ENCODE data around the gene TTC13.
"Not testable (repeated sequence)": the region's sequence is repeated elsewhere in the genome, so short reads cannot be mapped to it uniquely, and the experiment has no call there.

TTC13 gene

GRCh38 chr1:231000639-231001038 is 22.0 kb upstream of the TTC13 start:
- Histone ChIP-seq H3K4me1 (no peaks in the 10 kb centered on the region), H3K27me3 (no peaks in the 10 kb centered on the region), H4K20me1 (no peaks in the 10 kb centered on the region), H3K9me3 (replicated peaks in 1 of 11) (peaks cover 32 to 41% (median 35%) of the 10 kb centered on the region in 11 experiments), H3K36me3 (peaks cover 77 to 95% (median 85%) of the 10 kb centered on the region in 11 experiments), H3K27ac (no peak overlapping the region), H3K4me2 (no peak overlapping the region), H3K9ac (no peak overlapping the region), H3K4me3 (no peak overlapping the region)
- no peak for TF ChIP-seq Cebpa-rat (IDR thresholded peaks at IDR 0.05)

- Histone ChIP-seq H3K36me3 (peaks cover 79 to 98% (median 86%) of the 10 kb centered on the region in 11 experiments), H3K27ac (no peak overlapping the region), H3K27me3 (no peaks in the 10 kb centered on the region), H3K4me1 (no peaks in the 10 kb centered on the region), H3K9ac (no peak overlapping the region), H3K9me3 (replicated peaks in 1 of 11) (peaks cover 30 to 37% (median 33%) of the 10 kb centered on the region in 11 experiments), H3K4me3 (no peak overlapping the region), H3K4me2 (no peak overlapping the region), H4K20me1 (no peaks in the 10 kb centered on the region)
- no peak for TF ChIP-seq Cebpa-rat (IDR thresholded peaks at IDR 0.05)
These were observed 21.5 kb upstream of the TTC13 start for GRCh38 chr1:231000201-231000600.

- no peak for TF ChIP-seq Cebpa-rat (IDR thresholded peaks at IDR 0.05)
- Histone ChIP-seq H3K9me3 (replicated peaks in 1 of 11) (no peaks in the 10 kb centered on the region), H3K4me1 (no peaks in the 10 kb centered on the region), H3K27me3 (no peaks in the 10 kb centered on the region), H3K36me3 (peaks cover 74 to 99% (median 90%) of the 10 kb centered on the region in 11 experiments), H3K27ac (no peak overlapping the region), H3K4me3 (no peak overlapping the region), H3K4me2 (no peak overlapping the region), H4K20me1 (no peaks in the 10 kb centered on the region), H3K9ac (no peak overlapping the region)
These were observed 16.2 kb upstream of the TTC13 start for GRCh38 chr1:230994860-230995259.

- Histone ChIP-seq H3K27me3 (no peaks in the 10 kb centered on the region), H3K9me3 (replicated peaks in 1 of 11) (no peaks in the 10 kb centered on the region), H4K20me1 (peaks cover 0 to 6% (median 0%) of the 10 kb centered on the region in 11 experiments; a peak in 2 of 22 replicates), H3K36me3 (peaks cover 56 to 89% (median 72%) of the 10 kb centered on the region in 11 experiments), H3K27ac (no peak overlapping the region), H3K4me3 (no peak overlapping the region), H3K4me2 (no peak overlapping the region), H3K9ac (no peak overlapping the region), H3K4me1 (no peaks in the 10 kb centered on the region)
- no peak for TF ChIP-seq Cebpa-rat (IDR thresholded peaks at IDR 0.05)
These were observed 13.6 kb upstream of the TTC13 start for GRCh38 chr1:230992100-230992774.

- H3K27me3 ChIP-seq, result no peaks in the 10 kb centered on the region
- peaks cover 0 to 21% (median 4%) of the 10 kb centered on the region in 11 experiments; a peak in 6 of 22 replicates for H4K20me1 ChIP-seq
- H3K9ac ChIP-seq, result no peak overlapping the region
- H3K27ac ChIP-seq, result no peak overlapping the region
- H3K4me1 ChIP-seq, result peaks cover 0 to 19% (median 15%) of the 10 kb centered on the region in 10 experiments; a peak in 16 of 20 replicates
- H3K4me2 ChIP-seq, result no peak overlapping the region
- H3K36me3 ChIP-seq, result peaks cover 31 to 67% (median 36%) of the 10 kb centered on the region in 11 experiments
- no peaks in the 10 kb centered on the region for H3K9me3 ChIP-seq (replicated peaks in 1 of 11)
- no peak overlapping the region for H3K4me3 ChIP-seq
- no peak for TF ChIP-seq Cebpa-rat (IDR thresholded peaks at IDR 0.05)
These were observed 8.8 kb upstream of the TTC13 start for GRCh38 chr1:230987448-230987847.

GRCh38 chr1:230986976-230987375 is 8.3 kb upstream of the TTC13 start:
- peaks cover 0 to 19% (median 15%) of the 10 kb centered on the region in 10 experiments; a peak in 16 of 20 replicates for H3K4me1 ChIP-seq
- no peak overlapping the region for H3K4me3 ChIP-seq
- peaks cover 27 to 67% (median 34%) of the 10 kb centered on the region in 11 experiments for H3K36me3 ChIP-seq
- no peak overlapping the region for H3K27ac ChIP-seq
- no peaks in the 10 kb centered on the region for H3K27me3 ChIP-seq
- H3K9me3 ChIP-seq (replicated peaks in 1 of 11), result no peaks in the 10 kb centered on the region
- H4K20me1 ChIP-seq, result peaks cover 0 to 21% (median 4%) of the 10 kb centered on the region in 11 experiments; a peak in 6 of 22 replicates
- H3K4me2 ChIP-seq, result no peak overlapping the region
- H3K9ac ChIP-seq, result no peak overlapping the region
- no peak for TF ChIP-seq Cebpa-rat (IDR thresholded peaks at IDR 0.05)

GRCh38 chr1:230985711-230986110 is 7.0 kb upstream of the TTC13 start:
- Histone ChIP-seq H3K9me3 (replicated peaks in 1 of 11) (no peaks in the 10 kb centered on the region), H3K4me3 (no peak overlapping the region), H3K36me3 (peaks cover 26 to 63% (median 31%) of the 10 kb centered on the region in 11 experiments), H3K27ac (no peak overlapping the region), H3K27me3 (no peaks in the 10 kb centered on the region), H4K20me1 (peaks cover 0 to 21% (median 4%) of the 10 kb centered on the region in 11 experiments; a peak in 6 of 22 replicates), H3K4me2 (peak overlapping the region in 8 of 11 experiments; percentile 9 to 74 (median 58); a peak in 16 of 22 replicates), H3K4me1 (peaks cover 5 to 20% (median 18%) of the 10 kb centered on the region in 10 experiments), H3K9ac (no peak overlapping the region)
- TF ChIP-seq Cebpa-rat (IDR thresholded peaks at IDR 0.05), result no peak

GRCh38 chr1:230984622-230985515 is 6.2 kb upstream of the TTC13 start:
- Histone ChIP-seq H3K36me3 (peaks cover 18 to 54% (median 23%) of the 10 kb centered on the region in 11 experiments; a peak in 21 of 22 replicates), H3K4me2 (peak overlapping the region in 8 of 11 experiments; percentile 9 to 74 (median 58); a peak in 16 of 22 replicates), H3K4me1 (peaks cover 13 to 28% (median 26%) of the 10 kb centered on the region in 10 experiments), H4K20me1 (peaks cover 0 to 21% (median 4%) of the 10 kb centered on the region in 11 experiments; a peak in 6 of 22 replicates)
- not testable (repeated sequence) for H3K27ac ChIP-seq; H3K27me3 ChIP-seq; H3K9ac ChIP-seq; H3K9me3 ChIP-seq (replicated peaks in 1 of 11); H3K4me3 ChIP-seq

- Histone ChIP-seq H3K27me3 (no peaks in the 10 kb centered on the region), H3K4me2 (no peak overlapping the region), H3K9me3 (replicated peaks in 1 of 11) (no peaks in the 10 kb centered on the region), H3K4me1 (peaks cover 17 to 34% (median 32%) of the 10 kb centered on the region in 10 experiments), H3K36me3 (peaks cover 8 to 44% (median 17%) of the 10 kb centered on the region in 11 experiments; a peak in 14 of 22 replicates), H4K20me1 (peaks cover 0 to 21% (median 4%) of the 10 kb centered on the region in 11 experiments; a peak in 6 of 22 replicates), H3K27ac (no peak overlapping the region), H3K4me3 (no peak overlapping the region), H3K9ac (no peak overlapping the region)
- TF ChIP-seq Cebpa-rat (IDR thresholded peaks at IDR 0.05), result no peak
These were observed 5.2 kb upstream of the TTC13 start for GRCh38 chr1:230983811-230984210.
